ENCODE results near the gene KRTAP5-2. TPM values are rescaled to one million over a fixed set of nuclear protein-coding genes. Genes with fewer than 3 reads are reported as not detected.
A peak's percentile ranks its signal among the peaks of the same experiment; 100 is the strongest.

The KRTAP5-2 gene
- total and polyA plus RNA-seq, 2 of the 4 experiments (the other 2 are of a cell fraction): not detected

DNA sequence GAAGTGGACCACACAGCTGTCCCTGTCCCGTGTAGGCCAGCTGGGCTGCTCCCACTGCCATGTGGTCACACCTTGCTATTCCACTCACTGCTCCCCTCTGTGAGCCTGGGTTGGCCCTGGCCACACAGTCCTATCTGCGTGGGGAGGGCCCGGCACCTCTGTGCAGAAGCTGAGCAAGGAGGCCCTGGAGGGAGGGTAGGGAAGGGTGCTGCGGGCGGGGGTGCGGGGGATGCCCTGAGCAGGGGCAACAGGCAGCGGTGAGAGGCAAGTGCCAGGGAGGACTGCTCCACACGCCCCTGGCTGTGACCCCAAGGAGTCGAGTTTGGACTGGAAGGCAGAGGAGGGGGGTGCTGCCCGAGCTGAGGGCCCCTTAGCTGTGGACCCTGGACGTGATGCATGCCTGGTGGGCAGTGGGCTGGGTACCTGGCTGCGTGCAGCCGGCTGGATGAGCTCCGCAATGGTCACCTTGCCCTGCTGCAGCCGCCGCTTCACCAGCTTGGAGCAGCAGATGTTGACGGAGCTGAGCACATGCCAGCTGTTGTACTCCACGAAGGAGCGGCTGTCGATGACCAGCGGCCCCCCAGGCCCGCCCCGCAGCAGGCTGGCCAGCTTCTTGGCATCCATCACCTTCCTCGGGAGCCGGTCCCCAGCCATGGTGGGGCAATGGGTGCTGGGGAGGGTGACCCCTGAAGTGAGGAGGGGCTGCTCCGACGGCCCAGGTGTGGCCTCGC is 32.8 kb downstream of the KRTAP5-2 start:
- TF ChIP-seq NFE2L2 (IDR thresholded peaks at IDR 0.05; ENCODE audit: low read depth, low read length): no peak
- TF ChIP-seq MAZ (IDR thresholded peaks at IDR 0.05; ENCODE audit: borderline replicate concordance, low read depth, low read length): no peak
- ChIA-PET CTCF (interaction anchor here (1.5 kb wide), 1 partner anchor 9 kb away, joined by 5 read pairs; no protein-coding TSS in a partner anchor), POLR2A (ENCODE audit: unreplicated experiment) (no interaction called here)
- Histone ChIP-seq H2BK20ac (ENCODE audit: low read depth, low read length) (no peak overlapping the region), H2BK120ac (ENCODE audit: low read depth, low read length) (no peak overlapping the region), H4K5ac (ENCODE audit: low read depth, low read length) (no peak overlapping the region), H3K9ac (ENCODE audit: low read depth, low read length) (no peak overlapping the region), H3K9me1 (ENCODE audit: insufficient read depth, low read length) (peaks cover 9% of the 10 kb centered on the region), H3K56ac (ENCODE audit: extremely low read depth, insufficient read depth, low read length) (no peak overlapping the region), H3K4me3 (ENCODE audit: insufficient read depth, low read depth, low read length) (no peak overlapping the region), H4K8ac (ENCODE audit: low read depth in 2 of 2, low read length in 2 of 2) (no peak overlapping the region), H4K91ac (ENCODE audit: insufficient read depth, low read depth, low read length) (no peak overlapping the region), H3K23ac (ENCODE audit: low read depth, low read length) (no peak overlapping the region), H2AFZ (replicated peaks; ENCODE audit: low read length, poor library complexity) (no peak overlapping the region), H2BK15ac (ENCODE audit: low read depth, low read length) (no peak overlapping the region), H3K14ac (replicated peaks; ENCODE audit: low read depth, low read length) (no peak overlapping the region), H3K27me3 (ENCODE audit: control insufficient read depth, insufficient read depth, low read length) (no peaks in the 10 kb centered on the region), H2AK9ac (replicated peaks; ENCODE audit: low read depth, low read length, poor library complexity) (peak overlapping the region; percentile 15), H3K9me3 (ENCODE audit: control insufficient read depth, insufficient read depth, low read length) (no peaks in the 10 kb centered on the region), H3K4ac (ENCODE audit: low read depth, low read length) (no peak overlapping the region), H3K27ac (ENCODE audit: insufficient read depth, low read length) (no peak overlapping the region), H4K20me1 (ENCODE audit: insufficient read depth, low read length) (peaks cover 70% of the 10 kb centered on the region), H3K79me1 (ENCODE audit: low read depth in 1 of 2, low read length in 2 of 2) (peaks cover 8 to 30% of the 10 kb centered on the region in 2 experiments; a peak in 2 of 4 replicates), H3K4me1 (ENCODE audit: control insufficient read depth, insufficient read depth, low read length) (peaks cover 8% of the 10 kb centered on the region; the same call in 1 of the 2 replicates), H3K18ac (ENCODE audit: low read depth, low read length) (no peak overlapping the region), H3K4me2 (ENCODE audit: low read depth, low read length) (no peak overlapping the region), H2BK5ac (ENCODE audit: low read depth, low read length, poor library complexity, severe bottlenecking) (no peak overlapping the region), H3K36me3 (ENCODE audit: control insufficient read depth, insufficient read depth, low read length) (peaks cover 9% of the 10 kb centered on the region), H2AK5ac (ENCODE audit: low read depth, low read length) (no peak overlapping the region)
- dilution Hi-C loops (cut with HindIII; ENCODE audit: low sequenced_read_pairs, unreplicated experiment): no loop called here
- intact Hi-C loops (cut with micrococcal nuclease): no loop called here
- BruUV-seq (replicated peaks): no TSS peak
- ATAC-seq (ENCODE audit: low read depth) (no peak), DNase-seq (no peak)
- in situ Hi-C loops (cut with MboI; ENCODE audit: low sequenced_read_pairs): no loop called here
- WGBS, 2 experiments (ENCODE audit: extremely low coverage in 2 of 2, insufficient read length in 1 of 2): 78% methylated on average over 12 of the region's 28 CpGs; no CpG with 5 or more reads in 1 of the 2 experiments
